T-helper 1 cell treated with Interleukin-12 subunit alpha and Interleukin-12 subunit beta and Interleukin-4 antibody, amounts not matched to agents 30 μg/mL and 1 μg/mL, for 36 hours (primary cell): ENCODE measurements around the gene CFAP91.

Experiments used
- H3K27ac Mint-ChIP-seq: one replicate; pipeline ENCODE4 v1.8.0; 2021; ENCODE audit warnings: mild to moderate bottlenecking, mixed read lengths
- H3K27me3 Mint-ChIP-seq: one replicate; pipeline ENCODE4 v1.8.0; 2021; ENCODE audit warnings: low read depth, mixed read lengths
- H3K36me3 Mint-ChIP-seq: one replicate; pipeline ENCODE4 v1.8.0; 2021; ENCODE audit warnings: low read depth, mixed read lengths
- H3K4me1 Mint-ChIP-seq: one replicate; pipeline ENCODE4 v1.8.0; 2021; ENCODE audit warnings: low read depth, mixed read lengths
- H3K4me3 Mint-ChIP-seq: one replicate; pipeline ENCODE4 v1.8.0; 2021; ENCODE audit warnings: mild to moderate bottlenecking, moderate library complexity, mixed read lengths
- H3K9me3 Mint-ChIP-seq: one replicate; pipeline ENCODE4 v1.8.0; 2021; ENCODE audit warnings: mixed read lengths

Gene CFAP91

DNA sequence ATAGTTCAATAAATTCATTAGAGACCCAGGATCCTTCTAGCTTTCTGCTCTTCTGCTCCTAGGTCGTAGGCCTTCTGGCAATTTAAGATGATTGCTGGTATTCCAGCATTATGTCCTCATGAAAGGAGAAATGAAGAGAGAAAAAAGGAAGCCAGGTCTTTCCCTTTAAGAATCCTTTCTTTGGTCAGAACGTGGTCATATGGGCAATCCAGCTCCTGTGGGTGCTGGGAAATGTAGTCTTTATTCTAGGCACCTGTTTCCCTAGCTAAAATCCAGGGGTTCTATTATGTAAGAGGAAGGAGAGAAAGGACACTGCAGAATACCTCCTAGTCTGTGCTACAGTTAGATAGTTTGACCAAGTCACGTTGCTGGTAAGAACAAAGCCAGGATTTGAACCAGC, 43.6 kb downstream of the CFAP91 start:
- Mint-ChIP-seq H3K27ac (no peak overlapping the region), H3K4me1 (no peaks in the 10 kb centered on the region), H3K4me3 (no peak overlapping the region), H3K9me3 (no peaks in the 10 kb centered on the region), H3K36me3 (no peaks in the 10 kb centered on the region), H3K27me3 (peaks cover 40% of the 10 kb centered on the region)

DNA sequence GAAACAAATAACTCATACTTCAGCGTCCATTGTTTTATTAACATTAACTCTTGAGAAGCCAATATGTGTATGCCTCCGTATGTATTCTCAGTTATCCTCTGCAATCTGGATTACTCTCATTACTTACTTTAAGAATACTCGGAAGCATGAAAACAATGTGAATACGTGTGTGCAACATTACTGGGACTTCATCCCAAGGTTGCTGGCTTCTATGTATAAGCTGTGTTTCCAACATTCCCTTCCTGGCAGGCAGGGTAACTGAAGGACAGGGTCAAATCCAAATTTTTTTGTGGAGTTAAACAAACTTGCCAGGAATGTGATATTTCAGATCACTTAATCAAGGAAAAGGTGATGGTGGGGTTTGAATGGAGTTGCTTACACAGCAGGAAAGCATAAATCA, 44.5 kb downstream of the CFAP91 start:
- no peaks in the 10 kb centered on the region for H3K9me3 Mint-ChIP-seq
- peaks cover 37% of the 10 kb centered on the region for H3K27me3 Mint-ChIP-seq
- H3K4me1 Mint-ChIP-seq: no peaks in the 10 kb centered on the region
- no peak overlapping the region for H3K27ac Mint-ChIP-seq
- no peak overlapping the region for H3K4me3 Mint-ChIP-seq
- H3K36me3 Mint-ChIP-seq: no peaks in the 10 kb centered on the region

DNA sequence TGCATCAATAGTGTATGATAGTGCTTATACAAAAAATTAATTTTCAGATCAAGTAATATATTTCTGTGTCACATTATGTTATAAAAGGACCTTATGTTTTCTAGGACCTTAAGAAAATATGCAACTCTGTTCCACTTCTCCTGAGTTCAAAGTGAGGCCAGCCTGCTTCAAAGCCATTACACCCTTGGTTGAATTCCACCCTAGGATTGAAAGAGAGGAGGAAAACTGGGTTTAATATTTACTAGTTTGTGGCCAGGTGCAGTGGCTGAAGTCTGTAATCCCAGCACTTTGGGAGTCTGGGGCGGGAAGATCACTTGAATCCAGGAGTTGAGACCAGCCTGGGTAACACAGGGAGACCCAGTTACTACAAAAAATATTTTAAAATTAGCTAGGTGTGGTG, 46.2 kb downstream of the CFAP91 start:
- no peak overlapping the region for H3K4me3 Mint-ChIP-seq
- H3K4me1 Mint-ChIP-seq: no peaks in the 10 kb centered on the region
- H3K9me3 Mint-ChIP-seq: peaks cover 3% of the 10 kb centered on the region
- H3K27ac Mint-ChIP-seq: no peak overlapping the region
- peaks cover 33% of the 10 kb centered on the region for H3K27me3 Mint-ChIP-seq
- H3K36me3 Mint-ChIP-seq: no peaks in the 10 kb centered on the region

DNA sequence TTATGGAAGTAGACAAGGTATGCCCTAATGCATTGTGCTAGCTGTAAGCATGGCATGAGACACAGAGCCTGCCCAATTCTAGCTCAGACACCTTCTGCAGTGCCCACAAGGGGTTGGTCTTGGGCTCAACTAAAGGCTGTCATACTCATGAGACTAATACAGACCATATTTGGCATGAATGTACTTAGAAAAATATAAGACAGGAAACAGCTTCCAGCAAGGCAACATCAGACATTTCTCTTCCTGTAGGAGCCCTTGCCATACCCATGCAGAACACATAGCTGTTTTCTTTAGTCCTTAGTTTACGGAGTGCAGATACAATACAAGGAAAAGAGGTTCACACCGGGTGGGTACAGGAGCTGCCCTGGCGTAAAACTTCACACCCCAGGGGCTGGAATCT, 48.6 kb downstream of the CFAP91 start:
- H3K27me3 Mint-ChIP-seq: peaks cover 40% of the 10 kb centered on the region

More for the DNA sequence above, 48.6 kb downstream of the CFAP91 start:
- peaks cover 5% of the 10 kb centered on the region for H3K9me3 Mint-ChIP-seq
- no peaks in the 10 kb centered on the region for H3K4me1 Mint-ChIP-seq
- H3K36me3 Mint-ChIP-seq: no peaks in the 10 kb centered on the region
- no peak overlapping the region for H3K4me3 Mint-ChIP-seq
- no peak overlapping the region for H3K27ac Mint-ChIP-seq
